CD4-positive, alpha-beta T cell (primary cell): ENCODE measurements around the gene USP47. TPM values are rescaled to one million over a fixed set of nuclear protein-coding genes. Genes with fewer than 3 reads are reported as not detected.

ENCODE experiments used
- ATAC-seq: fragments of 200-7000 bp; cut with Tn5 transposase; one replicate; pipeline ENCODE4 v1.10.0; 2022; ENCODE audit warnings: mild to moderate bottlenecking; ENCODE audit not compliant: poor library complexity
- CTCF ChIA-PET: fragments of 350-600 bp; sonication (Branson Sonifier 250); formaldehyde crosslinking; loops from one replicate; lab custom pipeline; 2021; ENCODE audit warnings: antibody characterized with exemption, inconsistent platforms; lab: Charles Lee
- POLR2A ChIA-PET: fragments of 350-600 bp; sonication (Branson Sonifier 250); formaldehyde crosslinking; loops from one replicate; lab custom pipeline; 2021; ENCODE audit warnings: antibody characterized with exemption, inconsistent platforms; lab: Charles Lee
- DNase-seq, 14 experiments: peaks; one replicate each; pipeline ENCODE4 v3.0.0-alpha.2; 2013 to 2020; ENCODE audit warnings: mixed read lengths in 2 of 14
- H3K27ac ChIP-seq, 2 donors: one replicate each; pipeline versions ENCODE4 v1.5.1 to v1.7.0; 2013; ENCODE audit warnings: low read length in 2 of 2, low read depth in 1 of 2, mild to moderate bottlenecking in 1 of 2
- H3K27me3 ChIP-seq, 2 experiments: 1 replicate in 1 of 2; 2 replicates in 1 of 2; pipeline versions ENCODE4 v1.6.1 to v1.7.0; 2013; ENCODE audit warnings: low read length in 2 of 2, control low read depth in 1 of 2, mild to moderate bottlenecking in 1 of 2, moderate library complexity in 1 of 2; ENCODE audit not compliant: insufficient read depth in 2 of 2, control insufficient read depth in 1 of 2
- H3K36me3 ChIP-seq: one replicate; pipeline ENCODE4 v1.6.1; 2013; ENCODE audit warnings: low read length, control low read depth; ENCODE audit not compliant: insufficient read depth
- H3K4me1 ChIP-seq: one replicate; pipeline ENCODE4 v1.6.1; 2013; ENCODE audit warnings: low read length, control low read depth; ENCODE audit not compliant: insufficient read depth
- H3K4me3 ChIP-seq: one replicate; pipeline ENCODE4 v1.5.1; 2013; ENCODE audit warnings: mild to moderate bottlenecking, low read length, moderate library complexity
- H3K9me3 ChIP-seq, 2 experiments: 1 replicate in 1 of 2; 2 replicates in 1 of 2; pipeline versions ENCODE4 v1.6.1 to v1.7.0; 2013; ENCODE audit warnings: low read length in 2 of 2, mild to moderate bottlenecking in 2 of 2, control low read depth in 1 of 2, moderate library complexity in 1 of 2; ENCODE audit not compliant: control insufficient read depth in 1 of 2, insufficient read depth in 1 of 2
- H3K27ac Mint-ChIP-seq: one replicate; pipeline ENCODE4 v1.8.0; 2020; ENCODE audit warnings: mixed read lengths
- H3K27me3 Mint-ChIP-seq: one replicate; pipeline ENCODE4 v1.8.0; 2021; ENCODE audit warnings: mixed read lengths
- H3K36me3 Mint-ChIP-seq: one replicate; pipeline ENCODE4 v1.8.0; 2021; ENCODE audit warnings: low read depth, mixed read lengths
- H3K4me1 Mint-ChIP-seq: one replicate; pipeline ENCODE4 v1.8.0; 2021; ENCODE audit warnings: low read depth, mixed read lengths
- H3K4me3 Mint-ChIP-seq: one replicate; pipeline ENCODE4 v1.8.0; 2020; ENCODE audit warnings: mild to moderate bottlenecking, mixed read lengths
- H3K9me3 Mint-ChIP-seq: one replicate; pipeline ENCODE4 v1.8.0; 2020; ENCODE audit warnings: mixed read lengths
- intact Hi-C, 2 experiments: fragments of 100-400 bp; cut with DNase I in 1 of 2; cut with micrococcal nuclease in 1 of 2; formaldehyde crosslinking; loops; one replicate each; pipeline versions ENCODE4 v1.15.1 to v1.9.0; 2023 to 2025; cut with DNase I, micrococcal nuclease
- total RNA-seq, 174 experiments: library from RNA in 2 of 174; stranded (reverse) in 2 of 174; gene quantifications; one replicate each; pipeline ENCODE4 v1.2.3 and lab custom pipeline; 2021 to 2026
- TF ChIP-seq, protein P1 (sequence below): fragments of 200-600 bp; IDR thresholded peaks from one replicate; pipeline ENCODE4 v1.8.0; 2022; ENCODE audit warnings: antibody characterized with exemption, mild to moderate bottlenecking

USP47 gene
- total RNA-seq, 2 experiments from 2014 or later, result 97.0 to 100 TPM

DNA sequence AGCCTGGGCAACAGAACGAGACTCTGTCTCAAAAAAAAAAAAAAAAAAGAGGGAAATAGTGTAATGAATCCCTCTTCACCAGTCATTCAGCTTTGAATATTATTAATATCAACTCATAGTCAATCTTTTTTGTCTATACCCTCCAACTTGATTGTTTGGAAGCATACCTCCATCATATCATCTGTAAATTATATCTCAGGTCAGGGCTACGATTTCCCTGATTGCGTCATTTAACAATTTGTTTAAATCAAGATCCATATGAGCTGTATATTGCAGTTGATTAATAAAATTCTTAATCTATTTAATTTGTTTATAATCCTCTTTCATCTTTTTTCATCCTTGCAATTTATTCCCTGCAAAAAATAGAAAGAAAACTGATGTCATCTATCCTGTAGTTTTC lies 60.2 kb downstream of the USP47 start:
- H3K4me1 ChIP-seq, result no peaks in the 10 kb centered on the region
- no peak overlapping the region for H3K4me3 Mint-ChIP-seq
- ChIA-PET CTCF (interaction anchor here (1.4 kb wide), 1 partner anchor 103 kb away, joined by 4 read pairs; no protein-coding TSS in a partner anchor), POLR2A (no interaction called here)
- H3K4me1 Mint-ChIP-seq, result peaks cover under 1% of the 10 kb centered on the region
- no peaks in the 10 kb centered on the region for H3K9me3 Mint-ChIP-seq
- H3K27me3 ChIP-seq, result no peaks in the 10 kb centered on the region
- no peak overlapping the region for H3K27ac Mint-ChIP-seq
- intact Hi-C loops, result no loop called here
- DNase-seq (no peak), ATAC-seq (no peak)
- H3K9me3 ChIP-seq, result no peaks in the 10 kb centered on the region
- no peak overlapping the region for H3K27ac ChIP-seq
- peaks cover 56% of the 10 kb centered on the region for H3K36me3 ChIP-seq
- H3K4me3 ChIP-seq, result no peak overlapping the region
- TF ChIP-seq, protein P1, sequence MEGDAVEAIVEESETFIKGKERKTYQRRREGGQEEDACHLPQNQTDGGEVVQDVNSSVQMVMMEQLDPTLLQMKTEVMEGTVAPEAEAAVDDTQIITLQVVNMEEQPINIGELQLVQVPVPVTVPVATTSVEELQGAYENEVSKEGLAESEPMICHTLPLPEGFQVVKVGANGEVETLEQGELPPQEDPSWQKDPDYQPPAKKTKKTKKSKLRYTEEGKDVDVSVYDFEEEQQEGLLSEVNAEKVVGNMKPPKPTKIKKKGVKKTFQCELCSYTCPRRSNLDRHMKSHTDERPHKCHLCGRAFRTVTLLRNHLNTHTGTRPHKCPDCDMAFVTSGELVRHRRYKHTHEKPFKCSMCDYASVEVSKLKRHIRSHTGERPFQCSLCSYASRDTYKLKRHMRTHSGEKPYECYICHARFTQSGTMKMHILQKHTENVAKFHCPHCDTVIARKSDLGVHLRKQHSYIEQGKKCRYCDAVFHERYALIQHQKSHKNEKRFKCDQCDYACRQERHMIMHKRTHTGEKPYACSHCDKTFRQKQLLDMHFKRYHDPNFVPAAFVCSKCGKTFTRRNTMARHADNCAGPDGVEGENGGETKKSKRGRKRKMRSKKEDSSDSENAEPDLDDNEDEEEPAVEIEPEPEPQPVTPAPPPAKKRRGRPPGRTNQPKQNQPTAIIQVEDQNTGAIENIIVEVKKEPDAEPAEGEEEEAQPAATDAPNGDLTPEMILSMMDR, result no peak
- no peaks in the 10 kb centered on the region for H3K27me3 Mint-ChIP-seq
- peaks cover 75% of the 10 kb centered on the region for H3K36me3 Mint-ChIP-seq

DNA sequence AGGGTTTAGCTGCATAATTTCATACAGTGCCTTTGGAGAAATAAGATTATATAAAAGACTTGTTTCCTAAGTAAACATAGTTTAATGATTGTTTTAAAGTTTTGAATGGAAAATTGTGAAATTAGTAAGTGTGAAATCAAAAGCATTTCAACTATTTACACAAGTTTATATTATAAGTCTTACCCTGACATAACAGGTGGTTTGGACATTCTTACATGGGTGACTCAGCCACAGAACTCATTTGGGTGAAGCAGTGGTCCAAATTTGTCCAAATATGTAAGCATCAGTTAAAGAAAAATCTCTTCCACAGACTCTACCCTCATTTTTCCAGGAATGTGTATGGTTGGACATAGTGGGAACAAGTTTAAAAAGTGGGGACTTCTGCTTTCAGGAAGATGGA lies 68.0 kb downstream of the USP47 start:
- Mint-ChIP-seq H3K27ac (no peak overlapping the region), H3K36me3 (peaks cover 81% of the 10 kb centered on the region), H3K9me3 (no peaks in the 10 kb centered on the region), H3K4me3 (no peak overlapping the region), H3K4me1 (no peaks in the 10 kb centered on the region), H3K27me3 (no peaks in the 10 kb centered on the region)
- TF ChIP-seq, protein P1, result no peak
- Histone ChIP-seq H3K36me3 (peaks cover 48% of the 10 kb centered on the region), H3K4me3 (no peak overlapping the region), H3K9me3 (no peaks in the 10 kb centered on the region), H3K27ac (no peak overlapping the region), H3K4me1 (no peaks in the 10 kb centered on the region), H3K27me3 (no peaks in the 10 kb centered on the region)
- intact Hi-C loops, result no loop called here
- ChIA-PET CTCF (no interaction called here), POLR2A (no interaction called here)
- DNase-seq (no peak), ATAC-seq (no peak)

DNA sequence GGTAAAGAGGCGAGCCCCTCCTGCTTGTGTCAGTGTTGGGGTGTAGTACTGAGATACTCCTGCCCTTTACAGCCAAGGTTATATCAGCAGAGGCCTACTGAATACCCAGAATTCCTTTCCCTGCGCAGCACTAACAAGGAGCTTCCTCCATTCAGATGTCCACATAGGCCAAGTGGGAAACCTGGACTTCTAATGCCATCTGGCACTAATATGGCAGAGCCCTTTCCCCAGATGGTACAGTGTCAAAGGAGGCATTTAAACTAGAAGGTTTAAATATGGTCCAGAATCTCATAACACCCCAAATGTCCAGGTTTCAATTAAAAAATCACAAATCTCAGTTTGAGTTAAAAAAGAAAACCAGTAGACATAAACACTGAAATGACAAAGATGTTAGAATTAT lies 68.8 kb downstream of the USP47 start:
- Histone ChIP-seq H3K4me3 (no peak overlapping the region), H3K9me3 (no peaks in the 10 kb centered on the region), H3K36me3 (peaks cover 44% of the 10 kb centered on the region), H3K27ac (no peak overlapping the region), H3K4me1 (no peaks in the 10 kb centered on the region), H3K27me3 (no peaks in the 10 kb centered on the region)
- no peak for DNase-seq
- no peaks in the 10 kb centered on the region for H3K9me3 Mint-ChIP-seq
- TF ChIP-seq, protein P1, result no peak
- ChIA-PET POLR2A (no interaction called here), CTCF (no interaction called here)
- no peaks in the 10 kb centered on the region for H3K27me3 Mint-ChIP-seq
- no peak overlapping the region for H3K27ac Mint-ChIP-seq
- no peaks in the 10 kb centered on the region for H3K4me1 Mint-ChIP-seq
- H3K36me3 Mint-ChIP-seq, result peaks cover 85% of the 10 kb centered on the region
- ATAC-seq, result no peak
- no peak overlapping the region for H3K4me3 Mint-ChIP-seq
- intact Hi-C loops, result no loop called here
